K562 (cell line): Measurements from ENCODE around the gene LAMA1. TPM values are rescaled to one million over a fixed set of nuclear protein-coding genes. Genes with fewer than 3 reads are reported as not detected.

ENCODE experiments used
- ATAC-seq: fragments of 200-7000 bp; cut with Tn5 transposase; 3 replicates; pipeline ENCODE4 v1.9.1; 2020; ENCODE audit warnings: moderate library complexity
- BruUV-seq: library from RNA; stranded (reverse); fragments of 400-500 nt; replicated peaks from 2 replicates; lab custom pipeline; 2021; lab: Mats Ljungman, UMichigan
- CTCF ChIA-PET: fragments of 300-600 bp; formaldehyde crosslinking; extraction: SDS; loops from one replicate; lab custom pipeline; 2021; ENCODE audit warnings: low intra/inter-chr PET ratio; lab: Yijun Ruan, JAX
- POLR2A ChIA-PET: fragments of 300-600, 350-650 bp; sonication (Branson Sonifier 250); formaldehyde crosslinking; extraction: SDS; loops from one replicate; lab custom pipeline; 2021; ENCODE audit warnings: antibody characterized with exemption, inconsistent platforms; lab: Yijun Ruan, JAX
- DNase-seq, 4 experiments: peaks; one replicate each; pipeline versions ENCODE4 v3.0.0 to v3.0.0-alpha.2; 2011 to 2018; ENCODE audit warnings: low spot score in 3 of 4, mixed read lengths in 3 of 4; ENCODE audit errors: extremely low read depth in 1 of 4
- FAIRE-seq: peaks from 2 replicates; lab custom pipeline; 2011; peaks lifted over from hg19 to GRCh38; lab: Jason Lieb, UNC
- H2AFZ ChIP-seq: 2 replicates; pipeline ENCODE4 v1.6.0; 2011; ENCODE audit warnings: low read depth, low read length, control low read depth, inconsistent platforms
- H3K27ac ChIP-seq: fragments of 200-600 bp; 3 replicates; pipeline ENCODE4 v1.8.0; 2011; ENCODE audit warnings: low read depth, mild to moderate bottlenecking, control low read depth, inconsistent platforms, low read length, moderate library complexity, mixed read lengths; ENCODE audit errors: extremely low read depth
- H3K27me3 ChIP-seq, 2 experiments: fragments of 300-600 bp in 1 of 2; 2 replicates in 1 of 2; 3 replicates in 1 of 2; pipeline versions ENCODE4 v1.6.0 to v1.8.0; 2011; ENCODE audit warnings: inconsistent platforms in 2 of 2, low read length in 2 of 2, mild to moderate bottlenecking in 1 of 2, mixed read lengths in 1 of 2, moderate library complexity in 1 of 2; ENCODE audit not compliant: control insufficient read depth in 2 of 2, insufficient read depth in 2 of 2
- H3K36me3 ChIP-seq: fragments of 300-600 bp; 3 replicates; pipeline ENCODE4 v1.8.0; 2011; ENCODE audit warnings: mild to moderate bottlenecking, low read length, inconsistent platforms; ENCODE audit not compliant: control insufficient read depth, insufficient read depth
- H3K4me1 ChIP-seq, 2 experiments: fragments of 200-600 bp in 1 of 2; replicated peaks in 1 of 2; 2 replicates in 1 of 2; 3 replicates in 1 of 2; pipeline versions ENCODE4 v1.5.1 to v1.8.0; 2011; ENCODE audit warnings: inconsistent platforms in 2 of 2, low read length in 2 of 2, mild to moderate bottlenecking in 1 of 2, mixed read lengths in 1 of 2, moderate library complexity in 1 of 2; ENCODE audit not compliant: control insufficient read depth in 2 of 2, insufficient read depth in 2 of 2
- H3K4me2 ChIP-seq: 2 replicates; pipeline ENCODE4 v1.6.1; 2011; ENCODE audit warnings: low read length, control low read depth, inconsistent platforms, mixed read lengths; ENCODE audit not compliant: insufficient read depth
- H3K4me3 ChIP-seq: fragments of 200-600 bp; sonication (generic), shearing (Covaris generic); 2 replicates; pipeline ENCODE4 v1.5.1; 2016; ENCODE audit warnings: control low read depth, inconsistent platforms
- H3K79me2 ChIP-seq: fragments of 200-600 bp; 3 replicates; pipeline ENCODE4 v1.8.0; 2011; ENCODE audit warnings: low read length, inconsistent platforms; ENCODE audit not compliant: control insufficient read depth, insufficient read depth
- H3K9ac ChIP-seq, 2 experiments: 2 replicates each; pipeline versions ENCODE4 v1.6.0 to v1.6.1; 2011; ENCODE audit warnings: low read depth in 2 of 2, low read length in 2 of 2, control low read depth in 1 of 2, inconsistent platforms in 1 of 2, mild to moderate bottlenecking in 1 of 2, mixed read lengths in 1 of 2; ENCODE audit not compliant: insufficient read depth in 1 of 2
- H3K9me1 ChIP-seq: one replicate; pipeline ENCODE4 v1.6.0; 2011; ENCODE audit warnings: inconsistent platforms, mild to moderate bottlenecking, low read length, moderate library complexity; ENCODE audit not compliant: control insufficient read depth, insufficient read depth
- H3K9me3 ChIP-seq: replicated peaks from 2 replicates; pipeline ENCODE4 v1.5.1; 2011; ENCODE audit warnings: low read depth, low read length, inconsistent platforms; ENCODE audit not compliant: control insufficient read depth, insufficient read depth
- H4K20me1 ChIP-seq: replicated peaks from 2 replicates; pipeline ENCODE4 v1.6.1; 2011; ENCODE audit warnings: low read length, inconsistent platforms, mixed read lengths; ENCODE audit not compliant: control insufficient read depth, insufficient read depth
- ARNT ChIP-seq, 2 experiments: fragments of 450-650 bp; IDR thresholded peaks; 2 replicates each; pipeline ENCODE4 v1.6.1; 2016; ENCODE audit warnings: mild to moderate bottlenecking in 1 of 2
- CBX2 ChIP-seq: fragments of 200-600 bp; sonication (generic); IDR thresholded peaks from one replicate; pipeline ENCODE4 v1.6.1; 2012; ENCODE audit warnings: mild to moderate bottlenecking, low read length, inconsistent platforms; ENCODE audit not compliant: insufficient read depth, poor library complexity, severe bottlenecking
- FOS ChIP-seq: IDR thresholded peaks from 3 replicates; pipeline ENCODE4 v1.6.1; 2011; ENCODE audit not compliant: insufficient read length; ENCODE audit errors: extremely low read depth
- HMGN3 ChIP-seq: IDR thresholded peaks from 2 replicates; pipeline ENCODE4 v1.6.1; 2011; ENCODE audit warnings: borderline replicate concordance, low read depth, mild to moderate bottlenecking, mixed read lengths, low read length; ENCODE audit not compliant: insufficient read length; ENCODE audit errors: extremely low read depth
- NFYB ChIP-seq: IDR thresholded peaks from 2 replicates; pipeline ENCODE4 v1.6.1; 2011; ENCODE audit warnings: mild to moderate bottlenecking, moderate library complexity; ENCODE audit not compliant: insufficient read length; ENCODE audit errors: extremely low read depth
- SMC3 ChIP-seq: conservative IDR thresholded peaks from 2 replicates; pipeline ENCODE4 v1.6.1; 2011; ENCODE audit warnings: low read depth, low read length, improper control_type of control experiment; ENCODE audit not compliant: insufficient read depth
- SRSF7 ChIP-seq: fragments of 200-400 bp; formaldehyde crosslinking; optimal IDR thresholded peaks from 2 replicates; pipeline ENCODE3; 2017; ENCODE audit warnings: mild to moderate bottlenecking, low read depth, low read length
- ZFPM2 ChIP-seq: fragments of 250-450 bp; sonication (Bioruptor Pico); IDR thresholded peaks from 2 replicates; pipeline ENCODE4 v1.5.1; 2022; ENCODE audit warnings: mild to moderate bottlenecking
- ZNF24 ChIP-seq: fragments of 450-650 bp; IDR thresholded peaks from 2 replicates; pipeline ENCODE4 v1.6.1; 2016
- ZNF274 ChIP-seq: IDR thresholded peaks from 2 replicates; pipeline ENCODE4 v1.6.1; 2011; ENCODE audit warnings: low read depth, mild to moderate bottlenecking, low read length, moderate library complexity, borderline replicate concordance
- ZNF699 ChIP-seq: fragments of 250-450 bp; sonication (Bioruptor Pico); IDR thresholded peaks from 2 replicates; pipeline ENCODE4 v1.8.0; 2021; ENCODE audit warnings: mild to moderate bottlenecking, moderate library complexity; ENCODE audit not compliant: insufficient replicate concordance
- WGBS: fragments of 100-300 bp; shearing (Covaris generic); methylation state at CpG from one replicate; pipeline ENCODE4 v1.1.6; 2016; ENCODE audit warnings: low coverage, mixed read lengths; ENCODE audit not compliant: insufficient coverage; ENCODE audit errors: missing lambda C conversion rate; 5-methylcytosine and 5-hydroxymethylcytosine counted together
- in situ Hi-C: fragments of 300-500 bp; cut with MboI; formaldehyde crosslinking; loops from 4 replicates; pipeline ENCODE4 v1.15.0; 2018; ENCODE audit warnings: inconsistent platforms, mixed read lengths
- intact Hi-C: fragments of 100-400 bp; cut with micrococcal nuclease; formaldehyde crosslinking; loops from 2 replicates; pipeline ENCODE4 v1.14.2; 2022
- polyA plus RNA-seq, 8 experiments: library from polyadenylated mRNA; depleted of rRNA in 4 of 8; stranded (reverse) in 5 of 8; unstranded in 3 of 8; fragments of >200 nt; fragmentation: Nextera tagmentation in 2 of 8; fragmentation: Illumina TruSeq in 1 of 8; extraction: Ambion mirVana in 2 of 8; extraction: Trizol in 1 of 8; gene quantifications; 2 replicates each; pipeline versions ENCODE4 v1.2.1 to v1.2.3, GENCODE V29; 2011 to 2014; ENCODE audit warnings: inconsistent platforms in 1 of 8, missing spikeins in 1 of 8
- total RNA-seq, 7 experiments: library from RNA; depleted of rRNA in 6 of 7; stranded (reverse); fragments of >200 nt in 6 of 7; fragmentation: Illumina TruSeq in 2 of 7; extraction: Trizol in 2 of 7; gene quantifications; 2 replicates each; pipeline versions ENCODE4 v1.2.1 to v1.2.3, GENCODE V29; 2011 to 2021; ENCODE audit warnings: low replicate concordance in 1 of 7

Gene LAMA1
- total and polyA plus RNA-seq, 9 of the 15 experiments (the other 6 are each of a cell fraction or from before 2014, with no cell fraction given), result 0.04 TPM; not detected in 8

DNA sequence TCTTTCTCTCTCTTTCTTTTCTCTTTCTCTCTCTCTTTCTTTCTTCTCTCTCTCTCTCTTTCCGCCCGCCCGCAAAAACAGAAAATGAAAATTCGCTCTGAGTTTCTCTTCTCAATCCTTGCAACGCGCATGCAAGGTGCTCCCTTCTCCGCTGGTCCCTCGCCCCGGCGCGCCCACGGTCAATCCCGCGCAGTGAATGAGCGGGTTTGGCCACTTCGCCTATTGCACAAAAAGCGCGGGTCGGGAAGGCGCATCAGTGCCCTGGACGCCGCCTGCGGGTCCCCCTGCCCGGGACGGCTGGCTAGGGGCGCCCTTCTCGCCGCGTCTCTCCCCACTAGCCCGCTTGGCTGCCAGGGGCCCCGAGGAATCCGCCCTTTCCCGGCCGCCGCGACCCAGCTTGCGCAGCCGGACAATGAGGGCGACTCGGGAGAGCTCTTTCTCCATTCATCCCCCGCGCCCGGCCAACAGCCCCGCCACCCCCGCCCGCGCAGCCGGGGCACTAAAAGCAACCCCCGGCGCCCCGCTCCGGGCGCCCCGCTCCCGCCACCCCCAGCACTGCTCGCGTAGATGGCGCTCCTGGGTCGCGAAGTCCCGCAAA lies 706 bp downstream of the LAMA1 start:
- intact Hi-C loops (no loop called here), in situ Hi-C loops (no loop called here)
- WGBS, result 29% methylated on average over 30 of the region's 61 CpGs
- no peak for TF ChIP-seq FOS
- no peak for TF ChIP-seq ZNF24
- TF ChIP-seq ARNT (IDR thresholded peaks at IDR 0.05), result no peak
- TF ChIP-seq NFYB, result no peak
- no peak for TF ChIP-seq SRSF7
- no peak for TF ChIP-seq ZFPM2 (CRISPR knock-in tag)
- no peak for TF ChIP-seq ZNF274
- TF ChIP-seq CBX2, result no peak
- no peak for TF ChIP-seq ZNF699
- no peak for TF ChIP-seq SMC3
- no peak for TF ChIP-seq HMGN3
- CTCF ChIA-PET, result no interaction called here
- DNase-seq (no peak), ATAC-seq (no peak), FAIRE-seq (no peak)
- no peaks in the 10 kb centered on the region for H3K36me3 ChIP-seq
- H3K9me1 ChIP-seq, result no peaks in the 10 kb centered on the region
- POLR2A ChIA-PET, result interaction anchor here (1.1 kb wide), 1 partner anchor 15 kb away, joined by 5 read pairs; no protein-coding TSS in a partner anchor
- H3K9ac ChIP-seq, result no peak overlapping the region
- no peak overlapping the region for H3K4me2 ChIP-seq
- no peaks in the 10 kb centered on the region for H3K9me3 ChIP-seq
- BruUV-seq, result no TSS peak
- no peak overlapping the region for H3K4me3 ChIP-seq
- H3K27me3 ChIP-seq, result peaks cover 8 to 12% of the 10 kb centered on the region in 2 experiments; a peak in 2 of 5 replicates
- H4K20me1 ChIP-seq, result 0 out of 2 replicates have a peak, but pooled peaks cover 3% of the 10 kb centered on the region
- H2AFZ ChIP-seq, result no peak overlapping the region
- no peak overlapping the region for H3K27ac ChIP-seq
- H3K4me1 ChIP-seq, result no peaks in the 10 kb centered on the region
- H3K79me2 ChIP-seq, result no peaks in the 10 kb centered on the region
